Measurements from ENCODE around the gene SLC1A7.

The SLC1A7 gene

GRCh38 chr1:53116933-53117600 lies 25.4 kb downstream of the SLC1A7 start:
- TF ChIP-seq CTCF (conservative IDR thresholded peaks at IDR 0.05; ENCODE audit: low read depth, low read length), result no peak
- no peak for DNase-seq (ENCODE audit: low read depth)
- H3K4me3 ChIP-seq (ENCODE audit: low read length), result no peak overlapping the region

GRCh38 chr1:53116307-53116810 lies 26.1 kb downstream of the SLC1A7 start:
- no peak for DNase-seq (ENCODE audit: low read depth)
- no peak for TF ChIP-seq CTCF (conservative IDR thresholded peaks at IDR 0.05; ENCODE audit: low read depth, low read length)
- H3K4me3 ChIP-seq (ENCODE audit: low read length), result no peak overlapping the region

DNA sequence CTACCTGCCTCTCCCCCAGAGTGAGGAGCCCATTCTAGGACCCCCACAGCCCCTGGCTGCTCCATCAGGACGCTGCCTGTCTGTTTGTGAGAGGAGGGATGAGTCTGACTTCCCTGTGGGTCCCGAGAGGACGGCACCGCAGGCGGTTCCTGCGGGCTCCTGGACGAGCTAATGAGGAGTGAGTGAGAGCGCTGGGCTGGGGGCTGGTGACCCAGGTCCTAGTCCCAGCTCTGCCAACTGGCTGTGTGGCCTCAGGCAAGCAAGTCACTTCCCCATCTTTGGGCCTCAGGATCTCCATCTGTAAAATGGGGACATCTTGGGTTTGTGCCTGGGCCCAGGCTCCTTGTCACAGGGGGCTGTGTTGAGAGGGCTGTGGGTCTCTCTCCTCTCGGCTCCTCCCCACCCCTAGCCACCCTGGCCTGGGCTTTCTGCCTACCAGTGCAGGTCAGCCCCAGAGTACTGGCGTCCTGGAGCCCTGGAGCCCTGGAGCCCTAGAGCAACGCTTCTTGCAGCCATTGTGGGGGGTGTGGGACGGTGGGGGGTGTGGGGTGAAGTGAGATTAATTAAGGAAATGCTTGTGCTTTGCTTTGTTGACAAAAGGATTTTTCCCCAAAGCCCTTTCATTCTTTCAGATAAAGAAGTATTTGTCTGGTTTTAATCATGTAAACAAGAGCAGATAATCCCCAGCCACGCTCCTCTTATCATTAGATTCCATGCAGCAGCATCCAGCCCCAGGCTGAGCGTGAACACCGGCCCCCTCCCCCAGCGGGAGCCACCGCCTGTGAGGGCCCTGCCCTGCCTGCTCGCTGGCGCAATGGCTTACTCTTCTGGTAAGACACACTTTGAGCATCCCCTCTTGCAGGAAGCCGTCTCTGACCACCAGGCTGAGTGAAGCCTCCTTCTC lies 26.8 kb downstream of the SLC1A7 start:
- H3K4me3 ChIP-seq (ENCODE audit: low read length), result no peak overlapping the region
- peak; percentile 79 for DNase-seq (ENCODE audit: low read depth)
- TF ChIP-seq CTCF (conservative IDR thresholded peaks at IDR 0.05; ENCODE audit: low read depth, low read length), result no peak

GRCh38 chr1:53114581-53115400 lies 27.6 kb downstream of the SLC1A7 start:
- no peak for DNase-seq (ENCODE audit: low read depth)
- no peak overlapping the region for H3K4me3 ChIP-seq (ENCODE audit: low read length)
- TF ChIP-seq CTCF (conservative IDR thresholded peaks at IDR 0.05; ENCODE audit: low read depth, low read length), result no peak

GRCh38 chr1:53114090-53114489 lies 28.3 kb downstream of the SLC1A7 start:
- TF ChIP-seq CTCF (conservative IDR thresholded peaks at IDR 0.05; ENCODE audit: low read depth, low read length), result no peak
- DNase-seq (ENCODE audit: low read depth), result no peak
- H3K4me3 ChIP-seq (ENCODE audit: low read length), result no peak overlapping the region

DNA sequence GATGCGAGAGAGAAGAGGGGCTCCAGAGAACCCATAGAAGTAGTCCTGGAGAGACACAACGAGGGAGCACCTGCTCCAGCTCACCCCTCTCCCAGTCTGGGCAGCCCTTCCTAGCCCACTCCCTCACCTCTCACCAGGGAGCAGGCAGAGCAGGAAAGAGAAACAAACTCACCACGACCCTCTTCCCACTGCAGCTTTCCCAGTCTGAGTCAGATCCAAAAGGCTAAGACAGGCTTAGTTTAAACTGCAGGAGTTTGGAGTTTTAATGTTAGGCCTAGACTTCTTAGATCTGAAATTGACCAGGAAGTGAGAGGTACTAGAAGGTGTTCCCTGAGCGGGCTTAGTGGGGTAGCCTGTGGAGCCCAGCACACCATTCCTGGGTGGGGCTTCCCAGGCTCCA lies 29.6 kb downstream of the SLC1A7 start:
- no peak for TF ChIP-seq CTCF (conservative IDR thresholded peaks at IDR 0.05; ENCODE audit: low read depth, low read length)
- no peak for DNase-seq (ENCODE audit: low read depth)
- no peak overlapping the region for H3K4me3 ChIP-seq (ENCODE audit: low read length)

All from retinal pigment epithelial cell (primary cell).